ENCODE measurements around the gene FKBP7.

DNA sequence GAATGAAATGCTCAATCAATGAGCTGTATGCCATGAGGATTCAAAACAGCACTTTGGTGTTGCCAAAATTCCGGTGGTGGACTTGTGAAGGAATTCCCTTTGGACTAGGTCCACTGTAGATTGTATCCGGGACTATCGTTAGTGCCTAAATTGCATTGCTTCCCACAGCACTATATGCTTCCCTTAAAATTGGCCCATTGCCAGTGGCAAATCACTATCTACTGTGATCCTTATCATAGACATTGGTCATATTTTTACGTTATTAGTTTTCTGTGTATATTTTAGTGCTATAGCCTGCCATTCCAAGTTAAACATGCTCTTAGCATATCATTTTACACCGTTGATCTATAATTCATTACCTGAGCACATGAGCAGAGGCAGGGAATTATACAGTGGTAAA, 25.5 kb downstream of the FKBP7 start:
- TF ChIP-seq POLR2A (IDR thresholded peaks at IDR 0.05; ENCODE audit: low read depth, low read length) (no peak), POLR2AphosphoS5 (IDR thresholded peaks at IDR 0.05; ENCODE audit: low read depth, low read length) (no peak)

All from GM12892 (cell line).